ENCODE measurements around the gene ACHE.

DNA sequence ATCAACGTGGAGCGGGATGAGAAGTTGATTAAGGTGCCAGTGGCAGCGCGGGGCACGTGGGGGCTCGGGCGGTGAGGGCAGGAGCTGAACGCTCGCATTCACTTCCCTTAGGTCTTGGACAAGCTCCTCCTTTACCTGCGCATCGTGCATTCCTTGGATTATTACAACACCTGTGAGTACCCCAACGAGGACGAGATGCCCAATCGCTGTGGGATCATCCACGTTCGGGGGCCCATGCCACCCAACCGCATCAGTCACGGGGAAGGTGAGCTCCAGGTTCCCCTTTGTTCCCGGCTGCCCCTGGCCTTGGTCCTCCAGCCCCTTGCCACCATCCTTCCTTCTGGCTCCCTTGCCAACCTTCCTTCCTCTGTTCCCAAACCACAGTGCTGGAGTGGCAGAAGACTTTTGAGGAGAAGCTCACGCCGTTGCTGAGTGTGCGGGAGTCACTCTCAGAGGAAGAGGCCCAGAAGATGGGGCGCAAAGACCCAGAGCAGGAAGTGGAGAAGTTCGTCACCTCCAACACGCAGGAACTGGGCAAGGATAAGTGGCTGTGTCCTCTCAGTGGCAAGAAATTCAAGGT lies 8.7 kb downstream of the ACHE start:
- TF ChIP-seq, protein P1, sequence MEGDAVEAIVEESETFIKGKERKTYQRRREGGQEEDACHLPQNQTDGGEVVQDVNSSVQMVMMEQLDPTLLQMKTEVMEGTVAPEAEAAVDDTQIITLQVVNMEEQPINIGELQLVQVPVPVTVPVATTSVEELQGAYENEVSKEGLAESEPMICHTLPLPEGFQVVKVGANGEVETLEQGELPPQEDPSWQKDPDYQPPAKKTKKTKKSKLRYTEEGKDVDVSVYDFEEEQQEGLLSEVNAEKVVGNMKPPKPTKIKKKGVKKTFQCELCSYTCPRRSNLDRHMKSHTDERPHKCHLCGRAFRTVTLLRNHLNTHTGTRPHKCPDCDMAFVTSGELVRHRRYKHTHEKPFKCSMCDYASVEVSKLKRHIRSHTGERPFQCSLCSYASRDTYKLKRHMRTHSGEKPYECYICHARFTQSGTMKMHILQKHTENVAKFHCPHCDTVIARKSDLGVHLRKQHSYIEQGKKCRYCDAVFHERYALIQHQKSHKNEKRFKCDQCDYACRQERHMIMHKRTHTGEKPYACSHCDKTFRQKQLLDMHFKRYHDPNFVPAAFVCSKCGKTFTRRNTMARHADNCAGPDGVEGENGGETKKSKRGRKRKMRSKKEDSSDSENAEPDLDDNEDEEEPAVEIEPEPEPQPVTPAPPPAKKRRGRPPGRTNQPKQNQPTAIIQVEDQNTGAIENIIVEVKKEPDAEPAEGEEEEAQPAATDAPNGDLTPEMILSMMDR (IDR thresholded peaks at IDR 0.05), result no peak
- no peak for TF ChIP-seq POLR2A (IDR thresholded peaks at IDR 0.05)

Data from upper lobe of left lung (tissue), 4 donors.